DOHH2 (cell line): ENCODE data around the gene HACD4.

Experiments used
- H3F3A ChIP-seq: fragments of 200-600 bp; sonication (generic), shearing (Covaris generic); 2 replicates; pipeline ENCODE4 v1.6.0; 2016; ENCODE audit warnings: antibody characterized with exemption, mild to moderate bottlenecking; ENCODE audit not compliant: control insufficient read depth, insufficient read depth
- H3K27ac ChIP-seq: fragments of 200-600 bp; sonication (generic); 2 replicates; pipeline ENCODE4 v1.5.1; 2014; ENCODE audit warnings: low read depth, mild to moderate bottlenecking, low read length, moderate library complexity
- H3K27me3 ChIP-seq: fragments of 200-600 bp; sonication (generic); 2 replicates; pipeline ENCODE4 v1.6.1; 2014; ENCODE audit warnings: mild to moderate bottlenecking, low read length, mixed read lengths; ENCODE audit not compliant: control insufficient read depth
- H3K36me3 ChIP-seq: fragments of 200-600 bp; sonication (generic); 2 replicates; pipeline ENCODE4 v1.6.1; 2014; ENCODE audit warnings: mild to moderate bottlenecking, low read length, moderate library complexity, mixed read lengths; ENCODE audit not compliant: control insufficient read depth
- H3K4me1 ChIP-seq: fragments of 200-600 bp; sonication (generic); 2 replicates; pipeline ENCODE4 v1.6.1; 2014; ENCODE audit warnings: mild to moderate bottlenecking, low read length, mixed read lengths; ENCODE audit not compliant: control insufficient read depth
- H3K4me2 ChIP-seq: fragments of 200-600 bp; sonication (generic); 2 replicates; pipeline ENCODE4 v1.6.0; 2014; ENCODE audit warnings: mild to moderate bottlenecking, low read length, moderate library complexity
- H3K4me3 ChIP-seq: fragments of 200-600 bp; sonication (generic); 2 replicates; pipeline ENCODE4 v1.5.1; 2014; ENCODE audit warnings: mild to moderate bottlenecking, low read length, mixed read lengths
- H3K79me2 ChIP-seq: fragments of 200-600 bp; sonication (generic); 2 replicates; pipeline ENCODE4 v1.6.1; 2014; ENCODE audit warnings: mild to moderate bottlenecking, low read length, mixed read lengths; ENCODE audit not compliant: control insufficient read depth
- H3K9me2 ChIP-seq: fragments of 200-600 bp; sonication (generic); replicated peaks from 2 replicates; pipeline ENCODE4 v1.6.1; 2014; ENCODE audit warnings: mild to moderate bottlenecking, low read length, mixed read lengths; ENCODE audit not compliant: control insufficient read depth
- H3K9me3 ChIP-seq: fragments of 200-600 bp; sonication (generic); 2 replicates; pipeline ENCODE4 v1.6.1; 2014; ENCODE audit warnings: antibody characterized with exemption, low read length, mixed read lengths; ENCODE audit not compliant: control insufficient read depth, insufficient read depth
- H4K20me1 ChIP-seq: fragments of 200-600 bp; sonication (generic); 2 replicates; pipeline ENCODE4 v1.6.0; 2014; ENCODE audit warnings: low read depth, mild to moderate bottlenecking, antibody characterized with exemption, low read length, moderate library complexity; ENCODE audit not compliant: control insufficient read depth, insufficient read depth
- EZH2phosphoT487 ChIP-seq: fragments of 200-600 bp; sonication (generic); IDR thresholded peaks from 2 replicates; pipeline ENCODE4 v1.6.1; 2017; ENCODE audit warnings: borderline replicate concordance, mild to moderate bottlenecking, antibody characterized with exemption, low read length, moderate library complexity, mixed read lengths
- TF ChIP-seq, protein P1 (sequence below): fragments of 200-600 bp; sonication (generic); IDR thresholded peaks from one replicate; pipeline ENCODE4 v1.5.1; 2014; ENCODE audit warnings: antibody characterized with exemption, mild to moderate bottlenecking, low read depth, low read length; ENCODE audit not compliant: poor library complexity, severe bottlenecking

Gene HACD4

DNA sequence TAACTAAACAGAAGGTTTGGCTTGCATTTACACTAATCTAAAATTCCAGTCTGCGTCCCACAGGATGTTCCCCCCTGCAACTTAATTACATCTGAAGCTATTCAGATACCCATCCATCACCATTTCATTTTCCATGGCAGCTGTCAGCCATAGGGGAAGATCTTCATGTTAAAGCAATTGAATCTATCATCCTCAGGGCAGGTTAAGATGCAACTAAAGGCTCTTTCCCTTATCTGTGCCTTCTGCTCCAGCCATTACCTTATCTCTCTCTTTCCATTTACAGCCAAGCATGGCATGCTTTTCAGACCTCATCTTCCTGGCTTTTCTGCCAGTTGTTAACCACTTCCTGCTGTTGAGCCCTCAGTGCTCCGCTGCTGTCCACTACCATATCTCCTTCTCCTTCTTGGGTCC is 15.8 kb upstream of the HACD4 start:
- Histone ChIP-seq H3K4me1 (peaks cover 4% of the 10 kb centered on the region), H3K79me2 (no peaks in the 10 kb centered on the region), H3K4me2 (no peak overlapping the region), H3K36me3 (no peaks in the 10 kb centered on the region), H3K27ac (no peak overlapping the region), H3K9me3 (no peaks in the 10 kb centered on the region), H3K27me3 (no peaks in the 10 kb centered on the region), H3F3A (no peaks in the 10 kb centered on the region), H4K20me1 (no peaks in the 10 kb centered on the region), H3K9me2 (no peaks in the 10 kb centered on the region), H3K4me3 (no peak overlapping the region)
- TF ChIP-seq EZH2phosphoT487, result no peak
- TF ChIP-seq, protein P1, sequence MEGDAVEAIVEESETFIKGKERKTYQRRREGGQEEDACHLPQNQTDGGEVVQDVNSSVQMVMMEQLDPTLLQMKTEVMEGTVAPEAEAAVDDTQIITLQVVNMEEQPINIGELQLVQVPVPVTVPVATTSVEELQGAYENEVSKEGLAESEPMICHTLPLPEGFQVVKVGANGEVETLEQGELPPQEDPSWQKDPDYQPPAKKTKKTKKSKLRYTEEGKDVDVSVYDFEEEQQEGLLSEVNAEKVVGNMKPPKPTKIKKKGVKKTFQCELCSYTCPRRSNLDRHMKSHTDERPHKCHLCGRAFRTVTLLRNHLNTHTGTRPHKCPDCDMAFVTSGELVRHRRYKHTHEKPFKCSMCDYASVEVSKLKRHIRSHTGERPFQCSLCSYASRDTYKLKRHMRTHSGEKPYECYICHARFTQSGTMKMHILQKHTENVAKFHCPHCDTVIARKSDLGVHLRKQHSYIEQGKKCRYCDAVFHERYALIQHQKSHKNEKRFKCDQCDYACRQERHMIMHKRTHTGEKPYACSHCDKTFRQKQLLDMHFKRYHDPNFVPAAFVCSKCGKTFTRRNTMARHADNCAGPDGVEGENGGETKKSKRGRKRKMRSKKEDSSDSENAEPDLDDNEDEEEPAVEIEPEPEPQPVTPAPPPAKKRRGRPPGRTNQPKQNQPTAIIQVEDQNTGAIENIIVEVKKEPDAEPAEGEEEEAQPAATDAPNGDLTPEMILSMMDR, result no peak

GRCh38 chr9:21043841-21044240 is 12.4 kb upstream of the HACD4 start:
- Histone ChIP-seq H3K27ac (no peak overlapping the region), H3K9me2 (no peaks in the 10 kb centered on the region), H3K4me2 (no peak overlapping the region), H3F3A (no peaks in the 10 kb centered on the region), H3K9me3 (no peaks in the 10 kb centered on the region), H3K79me2 (no peaks in the 10 kb centered on the region), H3K4me1 (peaks cover 9% of the 10 kb centered on the region), H3K36me3 (no peaks in the 10 kb centered on the region), H3K27me3 (no peaks in the 10 kb centered on the region), H4K20me1 (no peaks in the 10 kb centered on the region), H3K4me3 (no peak overlapping the region)
- TF ChIP-seq, protein P1, result no peak
- no peak for TF ChIP-seq EZH2phosphoT487

DNA sequence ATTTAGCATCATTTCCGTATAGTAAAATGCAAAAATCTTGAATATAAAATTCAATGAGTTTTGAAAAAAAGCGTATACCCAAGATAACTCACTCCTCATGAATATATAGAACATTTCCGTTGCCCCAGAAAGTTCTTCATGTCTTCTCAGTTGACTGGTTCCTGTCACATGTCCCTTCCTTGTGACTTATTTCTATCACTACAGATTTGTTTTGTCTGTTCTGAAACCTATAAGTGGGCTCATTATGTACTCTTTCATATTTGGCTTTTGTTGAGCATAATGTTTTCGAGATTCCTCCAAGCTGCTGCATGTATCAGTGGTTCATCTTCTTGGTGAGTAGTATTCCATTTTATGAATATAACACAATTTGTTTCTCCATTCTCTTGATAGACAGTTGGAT is 11.0 kb upstream of the HACD4 start:
- Histone ChIP-seq H3F3A (no peaks in the 10 kb centered on the region), H4K20me1 (no peaks in the 10 kb centered on the region), H3K36me3 (no peaks in the 10 kb centered on the region), H3K9me3 (no peaks in the 10 kb centered on the region), H3K9me2 (no peaks in the 10 kb centered on the region), H3K4me2 (no peak overlapping the region), H3K79me2 (no peaks in the 10 kb centered on the region), H3K27me3 (no peaks in the 10 kb centered on the region), H3K4me3 (no peak overlapping the region), H3K4me1 (peaks cover 9% of the 10 kb centered on the region), H3K27ac (no peak overlapping the region)
- TF ChIP-seq, protein P1, result no peak
- TF ChIP-seq EZH2phosphoT487, result no peak

DNA sequence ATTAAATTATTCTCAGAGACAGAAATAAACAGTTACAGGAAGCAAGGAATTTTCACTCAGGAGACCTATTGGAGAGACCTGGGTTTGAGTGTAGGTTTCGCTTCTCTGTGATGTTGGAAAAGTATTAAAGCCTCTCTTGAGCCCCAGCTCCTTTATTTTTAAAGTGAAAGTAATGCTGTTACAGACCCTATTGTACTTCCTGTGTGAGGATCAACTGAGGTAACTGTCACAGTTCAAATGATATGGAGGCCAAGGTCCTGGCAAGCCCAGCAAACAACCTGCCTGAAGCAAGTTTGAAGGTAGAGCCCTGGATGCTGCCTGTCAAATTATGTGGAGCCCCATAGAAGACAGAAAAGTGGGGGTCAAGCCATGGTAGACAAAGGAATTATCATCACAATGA is 7.9 kb upstream of the HACD4 start:
- H3K4me3 ChIP-seq, result no peak overlapping the region

More for the DNA sequence above, 7.9 kb upstream of the HACD4 start:
- no peak overlapping the region for H3K4me2 ChIP-seq
- no peaks in the 10 kb centered on the region for H4K20me1 ChIP-seq
- H3K27ac ChIP-seq, result no peak overlapping the region
- H3K27me3 ChIP-seq, result no peaks in the 10 kb centered on the region
- TF ChIP-seq, protein P1, result no peak
- no peak for TF ChIP-seq EZH2phosphoT487
- H3F3A ChIP-seq, result no peaks in the 10 kb centered on the region
- H3K9me2 ChIP-seq, result no peaks in the 10 kb centered on the region
- no peaks in the 10 kb centered on the region for H3K79me2 ChIP-seq
- H3K4me1 ChIP-seq, result peaks cover 9% of the 10 kb centered on the region
- H3K36me3 ChIP-seq, result no peaks in the 10 kb centered on the region
- no peaks in the 10 kb centered on the region for H3K9me3 ChIP-seq
